GM12873 (cell line): ENCODE data around the gene ESM1.

Experiments used
- TF ChIP-seq, protein P1 (sequence below): IDR thresholded peaks from 2 replicates; pipeline ENCODE4 v1.5.1; 2012; ENCODE audit warnings: low read depth, mild to moderate bottlenecking, moderate library complexity, low read length, control low read depth; ENCODE audit not compliant: insufficient read depth; ENCODE audit errors: missing control alignments

Gene ESM1

DNA sequence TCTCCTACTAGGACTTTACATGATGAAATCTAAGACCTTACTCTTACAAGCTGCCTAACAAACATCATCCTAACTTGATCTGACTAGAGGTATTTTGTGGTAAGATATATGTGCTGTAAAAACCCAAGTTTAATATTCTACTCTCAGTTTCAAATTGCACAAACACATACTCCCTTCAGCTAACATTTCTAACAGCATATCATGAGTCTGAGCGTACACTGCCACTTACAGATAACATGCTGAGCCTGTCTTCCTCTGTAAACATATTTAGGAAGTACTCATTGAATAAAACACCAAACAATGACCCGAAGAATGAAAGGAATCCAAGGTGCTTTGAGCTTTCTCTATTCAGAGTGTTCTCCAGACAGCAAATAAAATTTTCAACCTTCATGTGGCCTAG lies 7.9 kb upstream of the ESM1 start:
- TF ChIP-seq, protein P1, sequence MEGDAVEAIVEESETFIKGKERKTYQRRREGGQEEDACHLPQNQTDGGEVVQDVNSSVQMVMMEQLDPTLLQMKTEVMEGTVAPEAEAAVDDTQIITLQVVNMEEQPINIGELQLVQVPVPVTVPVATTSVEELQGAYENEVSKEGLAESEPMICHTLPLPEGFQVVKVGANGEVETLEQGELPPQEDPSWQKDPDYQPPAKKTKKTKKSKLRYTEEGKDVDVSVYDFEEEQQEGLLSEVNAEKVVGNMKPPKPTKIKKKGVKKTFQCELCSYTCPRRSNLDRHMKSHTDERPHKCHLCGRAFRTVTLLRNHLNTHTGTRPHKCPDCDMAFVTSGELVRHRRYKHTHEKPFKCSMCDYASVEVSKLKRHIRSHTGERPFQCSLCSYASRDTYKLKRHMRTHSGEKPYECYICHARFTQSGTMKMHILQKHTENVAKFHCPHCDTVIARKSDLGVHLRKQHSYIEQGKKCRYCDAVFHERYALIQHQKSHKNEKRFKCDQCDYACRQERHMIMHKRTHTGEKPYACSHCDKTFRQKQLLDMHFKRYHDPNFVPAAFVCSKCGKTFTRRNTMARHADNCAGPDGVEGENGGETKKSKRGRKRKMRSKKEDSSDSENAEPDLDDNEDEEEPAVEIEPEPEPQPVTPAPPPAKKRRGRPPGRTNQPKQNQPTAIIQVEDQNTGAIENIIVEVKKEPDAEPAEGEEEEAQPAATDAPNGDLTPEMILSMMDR: no peak

DNA sequence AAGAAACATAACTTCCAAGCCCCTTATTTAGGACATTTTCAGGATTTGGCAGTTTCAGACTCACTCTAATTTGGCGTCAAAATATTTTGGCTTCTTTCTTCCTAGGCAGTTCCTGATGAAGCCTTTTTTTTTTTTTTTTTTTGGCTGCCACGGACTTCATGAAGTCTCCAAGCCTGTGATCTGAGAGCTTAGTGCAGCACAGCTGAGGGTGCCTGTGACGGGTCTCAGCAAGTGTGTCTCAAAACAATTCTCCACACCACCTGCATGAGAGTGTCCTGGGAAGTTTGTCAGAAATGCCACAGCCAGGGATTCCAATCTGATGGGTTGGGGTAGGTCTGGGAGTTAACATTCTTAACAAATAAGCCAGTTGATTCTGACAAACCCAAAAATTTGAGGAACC lies 6.0 kb upstream of the ESM1 start:
- TF ChIP-seq, protein P1: no peak

DNA sequence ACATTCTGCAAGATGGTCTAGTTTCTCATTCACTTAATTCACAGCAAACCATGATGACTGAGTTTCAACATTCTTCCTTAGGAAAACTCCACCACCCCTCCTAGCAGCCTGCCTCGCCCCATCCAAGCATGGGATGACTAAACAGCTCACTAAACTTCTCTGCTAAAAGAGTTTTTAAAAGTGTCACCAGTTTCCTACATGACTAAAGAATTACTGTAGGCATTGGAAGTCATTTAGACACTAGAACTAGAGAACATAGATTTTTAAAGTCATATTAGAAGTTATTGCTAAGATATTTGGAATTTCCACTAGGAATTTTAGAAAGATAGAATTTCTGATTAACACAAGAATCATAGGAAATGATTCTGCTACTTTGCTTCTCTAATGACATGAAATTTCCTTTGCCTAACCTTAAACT lies 5.5 kb upstream of the ESM1 start:
- TF ChIP-seq, protein P1: no peak

DNA sequence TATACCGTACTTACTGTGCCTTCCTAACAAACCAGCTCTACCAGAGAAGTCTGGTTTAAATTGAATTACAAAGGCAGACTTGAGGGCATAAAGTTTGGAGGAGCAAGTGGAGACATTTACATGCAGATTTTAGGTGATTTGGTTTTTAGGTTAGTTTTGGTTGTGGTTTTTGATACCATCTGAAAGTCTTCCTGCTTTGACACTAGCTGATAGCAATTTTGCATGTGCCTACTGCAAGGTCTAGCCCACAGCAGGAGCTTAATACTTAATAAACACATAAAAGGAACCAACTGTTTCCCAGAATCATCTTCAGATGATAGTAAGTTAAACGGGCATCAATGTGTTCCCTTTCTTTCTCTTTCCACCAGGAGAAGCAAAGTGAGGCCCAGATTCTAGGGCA lies 3.4 kb upstream of the ESM1 start:
- TF ChIP-seq, protein P1: no peak

DNA sequence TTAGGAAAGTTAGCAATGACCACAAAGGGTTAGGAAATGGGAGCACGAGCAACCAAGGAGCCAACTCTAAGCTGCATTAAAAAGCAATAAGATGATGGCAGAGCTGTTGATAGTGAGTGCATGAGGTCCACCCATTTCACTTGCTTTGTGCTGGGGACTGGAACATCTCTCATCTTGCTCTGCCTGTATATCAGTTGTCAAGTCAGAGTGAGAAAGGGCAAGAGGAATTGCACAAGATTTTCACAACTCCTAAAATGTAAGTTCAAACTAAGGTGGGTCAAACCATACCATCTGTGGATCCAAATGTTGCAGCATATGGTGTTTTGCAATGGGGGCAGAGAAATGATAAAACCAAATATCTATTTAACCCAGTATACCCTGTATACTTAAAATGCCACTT lies 2.8 kb upstream of the ESM1 start:
- TF ChIP-seq, protein P1: no peak

DNA sequence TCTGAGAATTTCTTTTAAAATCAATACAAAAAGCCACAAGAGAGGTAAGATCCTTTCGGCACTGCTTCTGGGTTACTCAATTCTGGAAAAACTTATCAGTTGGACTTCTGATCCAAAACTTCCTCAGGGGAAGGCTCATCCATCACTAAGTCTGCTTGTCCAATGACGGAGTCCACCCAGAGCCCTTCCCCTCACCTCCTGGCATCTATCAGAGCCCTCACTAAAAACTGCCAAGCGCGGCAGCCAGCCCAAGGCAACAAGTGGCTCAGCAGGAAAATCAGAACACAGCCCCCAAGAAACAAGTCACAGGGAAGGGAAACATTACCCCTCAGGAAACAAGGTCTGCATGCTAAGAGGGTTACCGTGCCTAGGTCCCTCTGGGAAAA lies 869 bp upstream of the ESM1 start:
- TF ChIP-seq, protein P1: no peak

DNA sequence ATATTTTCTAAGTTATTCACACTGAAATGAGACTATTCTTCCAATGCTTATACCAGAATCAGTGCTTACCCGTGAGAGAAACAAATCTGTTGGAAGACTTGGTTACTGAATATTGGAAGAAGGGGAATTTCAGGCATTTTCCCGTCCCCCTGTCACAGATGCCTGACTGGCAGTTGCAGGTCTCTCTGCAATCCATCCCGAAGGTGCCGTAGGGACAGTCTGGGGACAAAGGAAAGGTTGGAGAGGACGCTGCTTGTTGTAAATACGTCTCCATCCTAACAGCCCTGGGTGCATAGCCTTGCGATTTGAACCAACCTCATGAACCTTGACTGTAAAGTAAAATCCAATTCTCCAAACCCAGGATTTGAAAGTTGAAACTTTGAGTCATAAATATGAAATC lies 3.5 kb downstream of the ESM1 start:
- TF ChIP-seq, protein P1: no peak

DNA sequence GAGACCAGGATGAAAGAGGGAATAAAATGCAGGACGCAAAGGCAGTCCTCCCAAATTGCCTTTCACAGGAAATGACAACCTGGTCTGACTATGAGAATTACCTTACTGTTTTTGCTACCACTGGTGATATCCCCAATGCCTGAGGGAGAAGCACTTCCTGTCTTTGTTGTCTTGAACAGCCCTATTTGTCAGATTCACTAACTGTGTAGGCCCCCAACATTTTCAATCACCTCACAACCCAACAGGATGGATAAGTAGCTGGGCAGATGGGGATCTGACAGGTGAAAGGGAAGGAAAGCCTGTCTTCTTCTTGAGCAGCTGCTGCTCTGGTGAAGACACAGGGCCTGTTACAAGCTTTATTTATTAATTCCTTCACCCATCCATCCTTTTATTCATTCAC lies 9.7 kb downstream of the ESM1 start:
- TF ChIP-seq, protein P1: no peak
